ENCODE data around the gene ELP2.

ELP2 gene

GRCh38 chr18:36126668-36127067, 3.0 kb upstream of the ELP2 start:
- no peak for DNase-seq (ENCODE audit: low spot score)

DNA sequence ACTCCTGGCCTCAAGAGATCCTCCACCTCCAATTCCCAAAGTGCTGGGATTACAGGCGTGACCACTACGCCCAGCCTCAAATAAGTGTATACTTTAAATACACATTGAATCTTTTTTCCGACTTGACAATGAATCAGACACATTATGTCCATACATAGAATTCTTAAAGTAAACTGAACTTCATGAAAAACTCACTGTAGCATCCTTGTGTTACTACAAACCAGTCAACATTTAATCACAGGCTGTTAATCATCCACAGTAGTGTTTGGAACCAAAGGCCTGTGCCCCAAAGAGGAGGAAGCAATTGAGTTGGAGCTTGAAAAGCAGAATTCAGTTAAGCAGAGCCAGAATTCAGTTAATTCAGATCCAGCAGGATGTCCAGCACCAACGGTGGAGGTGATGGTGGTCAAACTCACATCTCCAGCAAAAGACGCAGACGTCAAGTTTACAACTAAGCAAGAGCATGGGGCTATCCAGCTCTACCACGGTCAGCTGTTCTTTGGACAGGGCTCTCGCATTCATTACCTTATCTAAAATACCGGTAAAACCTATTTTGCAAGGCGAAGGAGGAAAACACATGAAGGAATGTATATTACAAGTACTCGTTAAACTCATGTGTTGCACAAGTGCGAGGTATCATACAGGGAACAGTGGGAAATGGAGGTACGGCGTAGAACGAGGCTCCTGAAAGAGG, 1.7 kb upstream of the ELP2 start:
- DNase-seq (ENCODE audit: low spot score) = no peak

GRCh38 chr18:36128530-36128870, 1.2 kb upstream of the ELP2 start:
- peak; percentile 49 for DNase-seq (ENCODE audit: low spot score)

- DNase-seq (ENCODE audit: low spot score) = no peak
Measured at GRCh38 chr18:36128907-36129299, 796 bp upstream of the ELP2 start.

DNA sequence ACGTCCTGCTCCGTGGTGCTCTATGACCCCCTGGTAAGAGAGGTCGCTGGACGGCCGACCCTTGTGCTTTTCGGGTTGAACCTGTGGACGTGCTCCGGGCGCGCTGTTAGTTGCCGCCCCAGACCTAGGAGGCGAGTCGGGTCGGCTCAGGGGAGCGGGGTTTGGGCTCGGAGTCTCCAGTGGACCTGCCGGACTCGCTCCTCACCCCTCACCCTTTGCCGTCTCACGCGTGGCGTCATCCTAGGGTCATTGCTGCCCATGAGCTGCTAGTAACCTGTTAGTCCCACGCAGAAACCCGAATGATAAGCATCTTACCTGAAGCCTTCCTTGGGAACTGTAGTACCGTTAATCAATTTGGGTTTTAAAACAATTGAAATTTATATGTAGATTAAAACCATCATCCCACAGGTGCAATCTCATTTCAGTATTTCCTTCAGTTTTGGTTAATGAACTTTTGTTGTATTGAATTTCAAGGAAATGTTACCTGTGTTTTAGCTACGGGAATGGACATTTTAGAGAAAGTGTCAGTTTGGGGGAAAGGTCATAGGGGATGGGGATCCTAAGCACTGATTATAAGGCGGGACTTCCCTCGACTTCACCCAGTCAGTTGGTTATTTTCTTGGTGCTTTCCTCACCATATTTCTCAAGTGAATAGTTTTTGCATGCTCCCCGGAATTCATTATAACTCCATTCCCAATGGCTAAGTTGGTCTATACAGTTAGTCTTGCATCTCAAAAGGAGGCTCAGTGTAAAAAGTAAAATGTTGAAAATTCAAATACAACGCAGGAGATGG, 536 bp downstream of the ELP2 start:
- DNase-seq (ENCODE audit: low spot score) = peak; percentile 9

- no peak for DNase-seq (ENCODE audit: low spot score)
Measured at GRCh38 chr18:36130883-36131653, 1.4 kb downstream of the ELP2 start.

GRCh38 chr18:36131692-36132483, 2.2 kb downstream of the ELP2 start:
- no peak for DNase-seq (ENCODE audit: low spot score)

DNA sequence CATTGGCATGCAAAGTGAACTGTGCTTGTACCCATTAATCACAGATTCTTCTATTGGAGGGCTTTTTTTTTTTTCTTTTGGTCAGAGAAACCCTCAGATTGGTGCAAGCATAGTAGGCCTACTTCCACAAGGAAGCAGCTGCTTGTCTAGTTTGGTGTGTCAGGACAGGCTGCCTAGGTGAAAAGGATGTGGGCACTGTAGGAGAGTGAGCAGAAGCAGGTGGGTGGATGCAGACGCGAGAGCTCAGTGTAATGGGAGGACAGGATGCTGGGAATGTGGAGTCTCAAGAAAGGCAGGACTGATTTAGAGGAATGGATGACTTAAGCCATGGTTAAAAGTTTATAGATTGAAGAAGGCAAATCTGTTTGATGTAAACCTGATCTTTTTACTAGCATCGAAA, 3.1 kb downstream of the ELP2 start:
- DNase-seq (ENCODE audit: low spot score) = no peak

- DNase-seq (ENCODE audit: low spot score) = no peak
Measured at GRCh38 chr18:36135264-36135663, 5.6 kb downstream of the ELP2 start.

DNA sequence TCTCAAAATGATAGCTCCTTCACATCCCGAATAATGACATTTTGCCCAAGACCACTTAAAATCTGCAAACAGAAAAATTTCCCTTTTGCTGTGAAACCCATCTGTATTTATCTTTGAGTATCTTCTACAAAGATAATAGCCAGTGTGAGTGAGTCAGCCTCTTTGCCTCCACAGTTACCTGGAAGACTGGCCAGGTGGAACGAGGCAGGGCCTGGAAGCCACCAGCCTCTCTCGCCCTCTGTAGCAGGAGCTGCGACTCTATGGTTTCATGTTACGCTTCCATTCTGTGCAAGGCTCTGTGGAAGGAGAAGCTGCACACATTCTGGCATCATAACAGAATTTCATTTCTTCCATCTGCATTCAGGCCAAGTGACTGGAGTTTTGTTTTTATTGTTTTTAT, 9.5 kb downstream of the ELP2 start:
- no peak for DNase-seq (ENCODE audit: low spot score)

DNA sequence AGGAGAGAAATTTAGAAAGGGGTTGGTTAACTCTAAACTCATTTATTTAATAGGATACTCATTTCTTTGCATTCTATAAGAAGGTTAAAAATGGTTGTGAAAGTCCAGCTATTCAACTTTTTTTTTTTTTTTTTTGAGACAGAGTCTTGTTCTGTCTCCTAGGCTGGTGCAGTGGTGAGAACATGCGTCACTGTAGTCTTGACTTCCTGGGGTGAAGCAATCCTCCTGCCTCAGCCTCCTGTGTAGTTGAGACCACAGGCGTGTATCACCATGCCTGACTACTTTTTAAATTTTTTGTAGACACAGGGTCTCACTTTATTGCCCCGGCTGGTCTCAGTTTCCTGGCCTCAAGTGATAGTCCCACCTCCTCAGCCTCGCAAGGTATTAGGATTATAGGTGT, 11.9 kb downstream of the ELP2 start:
- no peak for DNase-seq (ENCODE audit: low spot score)

DNA sequence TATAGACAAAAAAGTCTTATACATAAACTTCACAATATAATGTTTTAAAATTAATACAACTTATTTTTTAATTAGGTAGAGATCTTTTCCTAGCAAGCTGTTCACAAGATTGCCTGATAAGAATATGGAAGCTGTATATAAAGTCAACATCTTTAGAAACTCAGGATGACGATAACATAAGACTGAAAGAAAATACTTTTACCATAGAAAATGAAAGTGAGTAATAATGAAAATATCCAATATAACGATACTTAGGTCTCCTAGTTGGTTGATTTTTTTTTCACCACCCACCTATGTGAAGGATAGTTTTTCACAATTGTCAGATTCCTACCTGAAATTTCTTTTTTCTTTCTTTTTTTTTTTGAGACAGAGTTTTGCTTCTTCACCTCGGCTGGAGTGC, 13.1 kb downstream of the ELP2 start:
- no peak for DNase-seq (ENCODE audit: low spot score)

DNA sequence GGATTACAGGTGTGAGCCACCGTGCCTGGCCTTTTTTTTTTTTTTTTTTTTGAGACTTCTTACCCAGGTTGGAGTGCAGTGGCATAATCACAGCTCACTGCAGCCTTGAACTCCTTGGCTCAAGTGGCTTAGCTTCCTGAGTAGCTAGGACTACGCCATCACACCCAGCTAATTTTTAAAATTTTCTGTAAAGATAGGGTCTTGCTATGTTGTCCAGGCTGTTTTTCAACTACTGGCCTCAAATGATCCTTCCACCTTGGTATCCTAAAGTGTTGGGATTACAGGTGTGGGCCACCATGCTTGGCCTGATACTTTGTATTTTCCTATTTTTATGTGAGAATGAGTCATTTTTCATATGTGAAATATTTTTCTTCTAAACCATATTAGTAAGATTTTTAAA, 13.7 kb downstream of the ELP2 start:
- DNase-seq (ENCODE audit: low spot score) = no peak

DNA sequence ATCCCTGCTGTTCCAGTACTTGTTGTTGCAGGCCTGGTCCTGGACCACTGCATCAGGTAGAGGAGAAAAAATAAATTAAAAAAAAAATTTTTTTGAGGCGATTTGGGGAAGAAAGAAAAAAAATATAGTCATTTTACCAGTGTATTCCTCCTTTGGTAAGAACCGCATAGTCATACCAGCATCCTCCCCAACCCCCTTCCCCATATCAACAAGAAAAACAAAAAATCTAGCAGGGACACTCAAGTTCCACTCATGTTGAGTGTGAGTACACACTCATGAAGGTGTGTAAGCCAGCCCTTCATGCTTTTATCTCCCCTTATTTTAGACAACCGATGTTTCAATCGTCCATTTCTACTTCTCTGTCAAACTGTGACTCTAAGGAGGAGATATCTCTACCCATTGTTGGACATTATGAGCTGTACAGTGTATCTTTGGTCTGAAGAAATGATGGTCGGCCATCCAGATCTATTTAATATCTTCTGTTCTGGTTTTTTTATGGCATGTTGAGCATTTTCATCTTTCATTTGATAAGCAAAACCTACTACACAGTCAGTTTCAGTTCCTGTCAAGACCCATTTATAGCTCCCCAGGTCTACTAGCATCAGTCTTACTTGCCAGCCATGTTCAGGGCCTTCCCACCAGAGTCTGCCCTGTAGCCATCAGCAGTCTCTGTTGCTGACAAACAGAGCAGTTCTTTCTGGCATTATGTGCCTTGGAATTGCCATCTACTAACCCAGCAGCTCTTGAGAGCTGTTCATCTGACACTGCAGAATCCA, 20.0 kb downstream of the ELP2 start:
- no peak for DNase-seq (ENCODE audit: low spot score)

DNA sequence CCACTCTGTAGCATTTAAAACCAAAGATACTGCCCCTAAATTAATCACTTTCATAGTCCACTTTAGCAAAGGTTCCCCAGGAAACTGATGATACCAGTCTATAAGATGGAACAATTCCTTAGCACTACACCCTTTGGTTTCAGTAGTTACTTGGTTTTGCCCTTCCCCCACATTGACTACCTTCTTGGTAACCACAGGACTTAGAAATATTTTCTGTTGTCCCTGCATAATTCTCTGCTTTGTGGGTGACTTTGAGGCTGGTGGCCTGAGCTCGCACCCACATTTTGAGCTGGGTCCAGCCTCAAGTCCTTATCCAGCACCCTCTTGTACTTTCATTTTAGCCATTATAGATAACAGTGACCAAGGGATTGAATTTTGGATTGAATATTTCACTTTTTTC, 23.1 kb downstream of the ELP2 start:
- no peak for DNase-seq (ENCODE audit: low spot score)

DNA sequence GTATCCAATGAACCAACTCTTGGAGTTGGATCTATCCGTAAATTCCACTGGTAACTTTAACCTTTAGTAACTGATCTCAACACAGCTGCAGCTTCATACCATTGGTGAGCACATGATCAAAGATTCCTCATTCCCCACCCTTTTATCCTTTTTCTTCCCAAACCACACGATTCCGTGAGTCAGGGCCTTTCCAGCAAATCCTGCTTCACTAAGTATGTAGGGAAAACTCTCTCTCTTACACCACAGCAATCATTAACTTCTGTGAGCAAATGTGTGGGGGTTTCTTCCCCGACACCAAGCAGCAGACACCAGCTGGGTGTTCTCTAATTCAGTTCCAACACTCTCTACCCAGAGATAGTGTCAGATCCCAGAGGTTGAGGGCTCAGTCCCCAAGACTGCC, 23.5 kb downstream of the ELP2 start:
- peak; percentile 67 for DNase-seq (ENCODE audit: low spot score)

DNA sequence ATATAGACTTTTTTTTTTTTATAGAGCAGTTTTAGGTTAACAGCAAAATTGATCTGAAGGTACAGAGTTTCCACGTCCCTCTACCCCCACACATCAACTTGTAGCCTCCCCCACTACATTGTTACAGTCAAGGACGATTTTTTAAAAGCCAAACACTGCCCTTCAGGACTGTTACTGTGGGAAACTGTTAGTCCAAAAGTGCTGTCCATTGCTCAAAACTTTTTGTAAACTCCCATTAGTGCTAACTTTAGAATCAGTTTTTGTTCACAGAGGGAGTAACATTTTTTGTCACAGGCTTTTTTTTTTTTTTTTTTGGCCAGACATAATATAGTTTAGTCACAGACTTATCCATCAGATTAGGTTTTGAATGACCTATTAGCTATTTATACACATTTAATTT, 24.1 kb downstream of the ELP2 start:
- no peak for DNase-seq (ENCODE audit: low spot score)

DNA sequence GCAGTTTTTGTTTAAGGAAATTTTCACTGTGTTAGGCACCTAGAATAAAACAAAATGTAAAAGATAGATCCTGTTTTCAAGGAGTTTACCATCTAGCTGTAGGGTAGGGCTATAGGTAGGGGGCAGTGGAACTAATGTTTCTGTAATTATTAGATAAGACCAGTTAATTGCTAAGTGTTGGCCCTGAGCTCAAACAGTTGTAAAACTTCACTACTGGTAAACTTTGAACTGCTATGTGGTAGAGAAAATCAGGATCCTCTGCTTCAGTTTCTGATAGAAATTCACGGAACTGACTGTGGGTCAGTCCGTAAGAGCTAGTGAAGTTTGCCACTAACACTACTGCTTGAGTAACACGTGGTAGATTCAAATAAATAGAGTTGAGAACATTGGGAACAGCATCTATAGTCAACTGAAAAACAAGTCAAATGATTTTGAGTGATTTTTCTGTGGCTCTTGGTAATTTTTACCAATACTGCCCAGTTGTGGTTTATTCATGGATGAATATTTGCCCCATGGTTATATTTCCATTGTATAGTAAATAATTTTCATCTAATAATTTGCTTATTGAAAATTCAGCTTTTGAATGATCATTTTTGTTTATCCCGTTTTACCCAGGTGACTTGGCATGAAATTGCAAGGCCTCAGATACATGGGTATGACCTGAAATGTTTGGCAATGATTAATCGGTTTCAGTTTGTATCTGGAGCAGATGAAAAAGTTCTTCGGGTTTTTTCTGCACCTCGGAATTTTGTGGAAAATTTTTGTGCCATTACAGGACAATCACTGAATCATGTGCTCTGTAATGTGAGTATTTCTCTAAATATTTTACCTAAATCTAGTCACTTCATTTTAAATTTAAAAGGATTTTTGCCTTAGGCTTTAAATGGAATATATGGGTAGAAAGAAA, 26.4 kb downstream of the ELP2 start:
- no peak for DNase-seq (ENCODE audit: low spot score)

GRCh38 chr18:36157441-36157840, 27.7 kb downstream of the ELP2 start:
- DNase-seq (ENCODE audit: low spot score) = no peak

GRCh38 chr18:36158266-36158867, 28.7 kb downstream of the ELP2 start:
- peak; percentile 70 for DNase-seq (ENCODE audit: low spot score)
